Measurements from ENCODE around the gene WDR91.

DNA sequence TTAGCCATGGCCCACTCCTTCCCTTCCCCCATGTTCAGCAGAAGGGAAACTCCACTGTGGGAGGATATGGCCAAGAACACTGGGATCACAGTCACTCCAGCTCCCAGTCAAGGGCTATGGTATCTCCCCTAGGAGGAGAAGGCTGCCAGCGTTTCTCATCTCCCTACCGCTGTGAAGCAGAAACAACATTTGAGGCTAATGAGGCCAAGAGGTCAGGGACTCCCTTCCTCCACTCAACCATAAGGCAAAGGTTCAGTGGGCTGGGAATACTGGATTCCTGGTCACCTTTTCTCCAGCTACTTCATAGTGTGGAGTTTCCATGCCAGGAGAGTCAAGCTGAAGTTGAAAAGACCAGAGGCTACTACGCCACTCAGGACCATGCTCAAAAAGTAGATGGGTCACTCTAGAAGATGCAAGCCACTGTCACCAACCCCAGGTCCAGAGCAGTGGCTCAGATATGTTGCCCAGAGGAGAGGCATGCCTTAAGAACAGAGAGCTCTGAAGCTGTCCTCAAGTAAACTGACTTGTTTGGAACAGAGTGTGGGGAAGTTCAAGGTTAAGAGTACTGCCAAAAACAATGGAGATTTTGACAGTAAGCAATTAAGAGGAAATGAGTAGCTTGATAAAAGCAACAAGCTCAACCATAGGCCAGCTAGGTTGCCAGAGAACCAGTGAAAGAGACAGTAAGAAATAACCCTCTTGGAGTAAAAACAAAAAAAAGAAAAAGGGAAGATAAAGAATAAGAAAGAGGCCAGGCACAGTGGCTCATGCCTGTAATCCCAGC is 67.2 kb downstream of the WDR91 start:
- TF ChIP-seq, protein P1, sequence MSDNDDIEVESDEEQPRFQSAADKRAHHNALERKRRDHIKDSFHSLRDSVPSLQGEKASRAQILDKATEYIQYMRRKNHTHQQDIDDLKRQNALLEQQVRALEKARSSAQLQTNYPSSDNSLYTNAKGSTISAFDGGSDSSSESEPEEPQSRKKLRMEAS (IDR thresholded peaks at IDR 0.05), result no peak
- no peak for TF ChIP-seq EP300 (IDR thresholded peaks at IDR 0.05; ENCODE audit: borderline replicate concordance)
- TF ChIP-seq RAD21 (IDR thresholded peaks at IDR 0.05; ENCODE audit: low read depth), result no peak
- no peak for TF ChIP-seq CEBPB (IDR thresholded peaks at IDR 0.05)
- TF ChIP-seq, protein P2, sequence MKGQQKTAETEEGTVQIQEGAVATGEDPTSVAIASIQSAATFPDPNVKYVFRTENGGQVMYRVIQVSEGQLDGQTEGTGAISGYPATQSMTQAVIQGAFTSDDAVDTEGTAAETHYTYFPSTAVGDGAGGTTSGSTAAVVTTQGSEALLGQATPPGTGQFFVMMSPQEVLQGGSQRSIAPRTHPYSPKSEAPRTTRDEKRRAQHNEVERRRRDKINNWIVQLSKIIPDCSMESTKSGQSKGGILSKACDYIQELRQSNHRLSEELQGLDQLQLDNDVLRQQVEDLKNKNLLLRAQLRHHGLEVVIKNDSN (IDR thresholded peaks at IDR 0.05), result no peak
- TF ChIP-seq TAF1 (IDR thresholded peaks at IDR 0.05; ENCODE audit: low read depth), result no peak
- no peak for TF ChIP-seq CREB1 (IDR thresholded peaks at IDR 0.05; ENCODE audit: low read depth)
